Heart right ventricle (tissue), 16 donors: Measurements from ENCODE around the gene UBE2J1. TPM values are rescaled to one million over a fixed set of nuclear protein-coding genes. Genes with fewer than 3 reads are reported as not detected.
A peak's percentile ranks its signal among the peaks of the same experiment; 100 is the strongest.

ENCODE experiments used
- ATAC-seq, 8 donors: fragments of 200-7000 bp; cut with Tn5 transposase; one replicate each; pipeline ENCODE4 v1.9.1; 2020; ENCODE audit warnings: mild to moderate bottlenecking in 8 of 8, moderate library complexity in 8 of 8, moderate number of reproducible peaks in 1 of 8
- DNase-seq, 2 donors: peaks; one replicate each; pipeline ENCODE4 v3.0.0-alpha.2; 2020
- H3K27ac ChIP-seq, 10 donors: fragments of 200-600 bp; sonication (generic) in 2 of 10; one replicate each; pipeline versions ENCODE4 v1.5.0 to v1.8.0; 2020 to 2022; ENCODE audit warnings: mild to moderate bottlenecking in 3 of 10
- H3K27me3 ChIP-seq, 7 donors: fragments of 200-600 bp; one replicate each; pipeline ENCODE4 v1.8.0; 2021 to 2022; ENCODE audit warnings: mild to moderate bottlenecking in 2 of 7
- H3K36me3 ChIP-seq, 9 donors: fragments of 200-600 bp; sonication (generic) in 1 of 9; one replicate each; pipeline versions ENCODE4 v1.5.0 to v1.8.0; 2020 to 2022; ENCODE audit warnings: mild to moderate bottlenecking in 2 of 9
- H3K4me1 ChIP-seq, 9 donors: fragments of 200-600 bp; sonication (generic) in 1 of 9; one replicate each; pipeline versions ENCODE4 v1.5.0 to v1.8.0; 2020 to 2022; ENCODE audit warnings: mild to moderate bottlenecking in 4 of 9
- H3K4me3 ChIP-seq, 10 donors: fragments of 200-600 bp; sonication (generic) in 2 of 10; one replicate each; pipeline versions ENCODE4 v1.5.0 to v1.8.0; 2020 to 2022; ENCODE audit warnings: mild to moderate bottlenecking in 7 of 10, moderate library complexity in 2 of 10
- H3K9me3 ChIP-seq, 11 donors: fragments of 200-600 bp in 10 of 11; sonication (generic) in 2 of 11; one replicate each; pipeline versions ENCODE4 v1.5.0 to v1.8.0; 2013 to 2022; ENCODE audit warnings: mild to moderate bottlenecking in 2 of 11, control low read depth in 1 of 11, moderate library complexity in 1 of 11
- CTCF ChIP-seq, 9 donors: fragments of 200-600 bp; sonication (generic) in 2 of 9; IDR thresholded peaks; one replicate each; pipeline versions ENCODE4 v1.5.0 to v1.8.0; 2021 to 2022; ENCODE audit warnings: antibody characterized with exemption in 9 of 9, mild to moderate bottlenecking in 5 of 9, moderate library complexity in 1 of 9
- WGBS, 2 donors: extraction: QIAGEN DNeasy Blood & Tissue Kit; methylation state at CpG; one replicate each; pipeline ENCODE4 v1.1.7; 2013; ENCODE audit warnings: inconsistent platforms in 1 of 2; 5-methylcytosine and 5-hydroxymethylcytosine counted together
- intact Hi-C, 10 donors: fragments of 100-400 bp; cut with DNase I; formaldehyde crosslinking; loops; one replicate each; pipeline versions ENCODE4 v1.11.1 to v1.14.2; 2022
- polyA plus RNA-seq, 2 donors: library from polyadenylated mRNA; stranded (reverse); fragments of 200-250 nt; gene quantifications; one replicate each; pipeline ENCODE4 v1.2.3, GENCODE V29; 2013
- total RNA-seq, 10 donors: library from RNA; stranded (reverse); fragmentation: NEBNext Ultra II Directional in 3 of 10; extraction: Animal tissue kit (Norgen Biotek cat#: 25700) in 3 of 10; gene quantifications; one replicate each; pipeline versions ENCODE4 v1.2.1 to v1.2.4, GENCODE V29; 2021 to 2023
- donor health status: Arrhythmogenic right ventricular cardiomyopathy.
- donor health status: ischemic (EF 13 %, LVEDD 7.1; RV severe dilation, severe dysfunction).
- donor health status: healthy with polysubstance abuse.
- donor health status: DM: no; HTN: yes; CAD: no.
- donor health status: DM: no; HTN: no; CAD: no.
- donor health status: ischemic (EF 25% LVEDD 6.9; RV normal size, moderate dysfunction).
- donor health status: ischemic (EF 25% LVEDD 5.7; RV mildly dilated, moderate dysfunction).
- donor health status: healthy.
- donor health status: DM: yes; HTN: yes; CAD: no.
- donor health status: Ischemic cardiomyopathy.
- donor health status: ischemic (EF 35%, LVEDD 5.7; RV mildly dilated, moderate dysfunction).
- donor health status: nonischemic (EF 11% LVEDD 7.7; RV severe dilation, severe dysfunction).
- donor health status: DM: yes; HTN: yes; CAD: no.
- donor health status: PGD.
- donor health status: ischemic (EF 29% LVEDD 5.4; RV normal size, mild dysfunction).
- donor health status: nonischemic (EF 23%, LVEDD 6.1; RV moderate dilation, normal function).

Gene UBE2J1
- total and polyA plus RNA-seq, 12 donors = 9.9 to 23.9 (median 14.1) TPM

DNA sequence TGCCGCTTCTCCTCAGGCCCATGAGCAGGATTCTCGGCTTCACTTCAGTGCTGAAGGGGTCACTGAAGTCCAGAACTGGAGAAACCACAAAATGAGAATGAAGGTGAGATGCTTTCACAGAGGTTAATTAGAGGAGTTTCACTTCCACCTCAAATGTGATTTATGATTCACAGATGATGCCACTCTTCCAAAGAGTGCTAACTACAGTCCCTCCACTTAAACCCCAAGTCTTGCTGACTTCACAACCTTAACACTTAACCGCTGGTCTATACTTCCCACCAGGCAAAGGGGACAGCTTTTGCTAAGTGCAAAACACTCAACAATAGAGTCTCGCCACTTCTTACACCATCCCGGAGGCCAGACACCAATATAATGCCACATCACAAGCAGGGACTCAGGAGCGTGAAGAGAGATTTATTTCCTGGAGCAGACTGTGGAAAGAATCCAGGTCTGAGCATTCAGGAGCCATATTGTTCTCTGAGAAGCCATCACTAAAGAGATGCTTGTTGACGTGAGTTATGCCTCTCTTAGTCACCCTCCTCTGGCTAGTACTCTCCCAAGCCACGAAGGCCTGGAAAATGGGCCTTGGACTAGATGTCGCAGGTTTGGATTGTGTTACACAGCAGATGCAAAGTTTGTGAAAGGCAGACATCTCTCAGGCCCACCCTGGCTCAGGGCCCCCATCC lies 35.1 kb upstream of the UBE2J1 start:
- 90 to 93% methylated on average over 9 of the region's 9 CpGs for WGBS, 2 donors
- Histone ChIP-seq H3K27me3 (no peaks in the 10 kb centered on the region), H3K4me1 (peaks cover 0 to 20% (median 4%) of the 10 kb centered on the region in 9 donors), H3K9me3 (no peaks in the 10 kb centered on the region), H3K36me3 (peaks cover 0 to 5% (median 0%) of the 10 kb centered on the region in 9 donors), H3K27ac (no peak overlapping the region), H3K4me3 (no peak overlapping the region)
- DNase-seq = no peak
- peak in 1 of 8 donors; percentile 44 for ATAC-seq
- no peak for TF ChIP-seq CTCF (IDR thresholded peaks at IDR 0.05)
- intact Hi-C loops = no loop called here

- 94 to 95% methylated on average over 6 of the region's 6 CpGs for WGBS, 2 donors
- H3K9me3 ChIP-seq = no peaks in the 10 kb centered on the region
- DNase-seq (no peak), ATAC-seq (no peak)
- no peaks in the 10 kb centered on the region for H3K27me3 ChIP-seq
- intact Hi-C loops = no loop called here
- H3K27ac ChIP-seq = no peak overlapping the region
- H3K4me1 ChIP-seq = peaks cover 0 to 20% (median 0%) of the 10 kb centered on the region in 9 donors
- no peak for TF ChIP-seq CTCF (IDR thresholded peaks at IDR 0.05)
- peaks cover 0 to 5% (median 0%) of the 10 kb centered on the region in 9 donors for H3K36me3 ChIP-seq
- H3K4me3 ChIP-seq = no peak overlapping the region
Measured at GRCh38 chr6:89386917-89387491, 34.5 kb upstream of the UBE2J1 start.

DNA sequence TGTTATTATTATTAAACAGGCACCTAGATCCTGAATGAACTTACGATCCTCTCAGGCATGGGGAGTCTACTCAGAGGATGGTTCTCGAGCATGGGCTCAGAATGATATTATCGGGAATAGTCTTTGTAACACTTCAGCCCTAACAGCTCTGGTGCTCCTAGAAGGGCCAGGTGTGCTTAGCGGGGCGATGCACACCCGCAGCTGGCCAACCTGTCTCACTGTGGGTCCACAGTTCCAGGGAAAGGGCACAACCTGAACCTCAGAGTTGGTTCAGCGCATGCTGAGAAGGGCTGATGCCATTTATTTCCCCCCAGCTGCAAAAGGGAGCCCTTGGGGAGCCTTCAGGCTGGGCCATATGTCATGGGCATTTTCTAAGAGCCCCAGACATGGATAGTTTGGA lies 33.3 kb upstream of the UBE2J1 start:
- DNase-seq = no peak
- WGBS, 2 donors = 97 to 98% methylated on average over 7 of the region's 7 CpGs
- intact Hi-C loops = no loop called here
- Histone ChIP-seq H3K27me3 (no peaks in the 10 kb centered on the region), H3K4me3 (no peak overlapping the region), H3K9me3 (no peaks in the 10 kb centered on the region), H3K27ac (no peak overlapping the region), H3K4me1 (peaks cover 0 to 20% (median 0%) of the 10 kb centered on the region in 9 donors), H3K36me3 (peaks cover 0 to 5% (median 0%) of the 10 kb centered on the region in 9 donors)
- ATAC-seq = no peak
- no peak for TF ChIP-seq CTCF (IDR thresholded peaks at IDR 0.05)

DNA sequence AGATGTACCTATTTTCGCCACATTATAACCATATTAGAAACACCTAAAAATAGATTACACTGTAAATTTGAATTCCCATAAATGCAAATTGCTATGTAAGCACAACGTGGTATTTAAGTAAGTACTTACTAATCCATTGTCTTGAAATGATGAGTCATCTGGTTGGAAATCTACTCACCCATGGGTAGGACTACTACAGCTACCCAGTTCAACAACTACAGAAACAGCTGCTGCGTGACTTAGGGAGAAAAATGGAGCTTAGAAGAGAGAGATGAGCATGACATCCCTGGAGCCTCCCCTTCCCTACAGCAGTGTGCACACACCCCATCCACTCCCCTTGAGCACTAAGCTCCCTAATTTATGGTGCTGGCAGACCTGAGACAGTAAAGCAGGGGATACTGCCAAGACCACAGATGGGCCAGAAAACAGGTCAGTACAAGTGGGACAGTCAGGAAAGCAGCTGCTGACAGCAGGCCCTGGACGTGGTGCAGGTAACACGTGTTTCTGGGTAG lies 32.7 kb upstream of the UBE2J1 start:
- H3K4me3 ChIP-seq = no peak overlapping the region
- intact Hi-C loops = no loop called here
- no peak for TF ChIP-seq CTCF (IDR thresholded peaks at IDR 0.05)
- ATAC-seq = peak in 5 of 8 donors; percentile 37 to 48 (median 39)
- DNase-seq = no peak
- 55 to 65% methylated on average over 5 of the region's 5 CpGs for WGBS, 2 donors
- H3K9me3 ChIP-seq = no peaks in the 10 kb centered on the region
- H3K4me1 ChIP-seq = peaks cover 0 to 22% (median under 1%) of the 10 kb centered on the region in 9 donors
- no peak overlapping the region for H3K27ac ChIP-seq
- H3K27me3 ChIP-seq = no peaks in the 10 kb centered on the region
- peaks cover 0 to 5% (median 0%) of the 10 kb centered on the region in 9 donors for H3K36me3 ChIP-seq
